Urothelium cell line (cell line): Measurements from ENCODE around the gene XPR1.
"Not testable (repeated sequence)": the region's sequence is repeated elsewhere in the genome, so short reads cannot be mapped to it uniquely, and the experiment has no call there.

Experiments
- DNase-seq: peaks from one replicate; pipeline ENCODE4 v3.0.0; 2011; ENCODE audit warnings: low spot score, mixed read lengths
- FAIRE-seq: peaks from 2 replicates; lab custom pipeline; 2011; peaks lifted over from hg19 to GRCh38; lab: Jason Lieb, UNC

Gene XPR1

DNA sequence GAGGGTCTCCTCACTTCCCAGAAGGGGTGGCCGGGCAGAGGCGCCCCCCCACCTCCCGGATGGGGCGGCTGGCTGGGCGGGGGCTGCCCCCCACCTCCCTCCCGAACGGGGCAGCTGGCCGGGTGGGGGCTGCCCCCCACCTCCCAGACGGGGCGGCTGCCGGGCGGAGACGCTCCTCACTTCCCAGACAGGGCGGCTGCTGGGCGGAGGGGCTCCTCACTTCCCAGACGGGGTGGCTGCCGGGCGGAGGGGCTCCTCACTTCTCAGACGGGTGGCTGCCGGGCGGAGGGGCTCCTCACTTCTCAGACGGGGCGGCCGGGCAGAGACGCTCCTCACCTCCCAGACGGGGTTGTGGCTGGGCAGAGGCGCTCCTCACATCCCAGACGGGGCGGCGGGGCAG is 78.9 kb downstream of the XPR1 start:
- DNase-seq, FAIRE-seq: not testable (repeated sequence)

DNA sequence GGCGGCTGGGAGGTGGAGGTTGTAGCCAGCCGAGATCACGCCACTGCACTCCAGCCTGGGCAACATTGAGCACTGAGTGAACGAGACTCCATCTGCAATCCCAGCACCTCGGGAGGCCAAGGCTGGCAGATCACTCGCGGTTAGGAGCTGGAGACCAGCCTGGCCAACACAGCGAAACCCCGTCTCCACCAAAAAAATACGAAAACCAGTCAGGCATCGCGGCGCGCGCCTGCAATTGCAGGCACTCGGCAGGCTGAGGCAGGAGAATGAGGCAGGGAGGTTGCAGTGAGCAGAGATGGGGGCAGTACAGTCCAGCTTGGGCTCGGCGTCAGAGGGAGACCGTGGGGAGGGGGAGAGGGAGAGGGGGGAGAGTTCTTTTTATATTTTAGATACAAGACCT is 79.4 kb downstream of the XPR1 start:
- DNase-seq, FAIRE-seq: not testable (repeated sequence)

DNA sequence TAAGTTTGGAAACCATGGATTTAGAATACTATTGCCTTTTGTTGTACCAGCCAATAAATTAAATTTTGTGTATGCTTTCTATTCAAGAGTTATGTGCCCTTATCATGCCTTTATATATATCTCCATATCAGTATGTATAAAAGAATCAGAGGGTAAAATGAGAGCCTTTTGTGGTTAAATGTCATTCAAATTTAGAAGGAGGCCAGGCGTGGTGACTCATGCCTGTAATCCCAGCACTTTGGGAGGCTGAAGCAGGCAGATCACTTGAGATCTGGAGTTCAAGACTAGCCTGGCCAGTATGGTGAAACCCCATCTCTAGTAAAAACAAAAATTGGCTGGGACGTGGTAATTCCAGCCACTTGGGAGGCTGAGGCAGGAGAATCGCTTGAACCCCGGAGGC is 88.9 kb downstream of the XPR1 start:
- no peak for FAIRE-seq
- DNase-seq: no peak

DNA sequence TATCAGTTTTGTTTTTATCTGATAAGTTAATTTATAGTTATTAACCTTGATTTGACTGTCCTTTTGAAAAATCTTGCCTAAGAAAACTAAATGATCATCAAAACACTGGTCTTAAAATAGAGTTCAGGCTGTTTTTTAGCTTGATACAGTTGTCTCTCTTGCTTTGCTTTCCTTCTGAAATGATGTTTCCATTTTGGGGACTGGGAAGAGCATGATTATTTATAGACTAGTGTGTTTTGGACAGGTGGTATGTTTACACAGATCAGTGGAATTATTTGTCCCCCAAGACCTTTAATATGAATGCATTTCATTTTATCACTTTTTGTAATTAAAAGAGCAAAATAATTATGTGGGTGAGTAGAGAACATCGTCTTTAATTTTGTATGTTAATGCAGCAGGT is 90.8 kb downstream of the XPR1 start:
- FAIRE-seq (no peak), DNase-seq (no peak)

DNA sequence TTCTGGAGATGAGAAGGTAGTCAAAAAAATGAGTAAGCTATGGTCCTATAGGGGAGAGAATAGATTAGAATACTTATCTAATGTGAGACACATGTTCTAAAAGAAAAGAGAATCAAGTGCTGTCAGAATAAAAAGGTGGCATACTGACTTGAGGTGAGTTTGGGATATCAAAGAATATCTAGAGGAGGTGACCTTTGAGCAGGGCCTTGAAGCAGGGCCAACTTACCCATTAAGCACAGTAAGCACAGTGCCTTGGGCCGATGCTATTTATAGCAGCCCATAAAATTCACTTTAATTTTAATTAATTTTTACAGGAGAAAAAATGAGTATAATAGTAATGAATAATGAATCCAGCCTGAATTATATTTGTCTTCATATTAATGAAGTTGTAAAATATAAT is 92.2 kb downstream of the XPR1 start:
- DNase-seq (no peak), FAIRE-seq (no peak)

DNA sequence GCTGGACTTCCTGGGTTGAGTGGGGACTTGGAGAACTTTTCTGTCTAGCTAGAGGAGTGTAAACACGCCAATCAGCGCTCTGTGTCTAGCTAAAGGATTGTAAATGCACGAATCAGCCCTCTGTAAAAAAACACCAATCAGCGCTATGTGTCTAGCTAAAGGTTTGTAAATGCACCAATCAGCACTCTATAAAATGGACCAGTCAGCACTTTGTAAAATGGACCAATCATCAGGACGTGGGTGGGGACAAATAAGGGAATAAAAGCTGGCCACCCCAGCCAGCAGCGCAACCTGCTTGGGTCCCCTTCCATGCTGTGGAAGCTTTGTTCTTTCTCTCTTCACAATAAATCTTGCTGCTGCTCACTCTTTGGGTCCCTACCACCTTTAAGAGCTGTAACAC is 94.2 kb downstream of the XPR1 start:
- FAIRE-seq, DNase-seq: not testable (repeated sequence)

DNA sequence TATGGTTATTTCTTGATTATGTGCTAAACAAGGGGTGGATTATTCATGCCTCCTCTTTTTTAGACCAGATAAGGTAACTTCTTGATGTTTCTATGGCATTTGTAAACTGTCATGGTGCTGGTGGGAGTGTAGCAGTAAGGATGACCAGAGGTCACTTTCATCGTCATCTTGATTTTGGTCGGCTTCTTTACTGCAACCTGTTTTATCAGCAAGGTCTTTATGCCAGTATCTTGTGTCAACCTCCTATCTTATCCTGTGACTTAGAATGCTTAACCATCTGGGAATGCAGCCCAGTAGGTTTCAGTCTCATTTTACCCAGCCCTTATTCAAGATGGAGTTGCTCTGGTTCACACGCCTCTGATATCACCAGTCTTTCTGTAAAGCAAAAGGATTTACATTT is 95.9 kb downstream of the XPR1 start:
- FAIRE-seq, DNase-seq: not testable (repeated sequence)

DNA sequence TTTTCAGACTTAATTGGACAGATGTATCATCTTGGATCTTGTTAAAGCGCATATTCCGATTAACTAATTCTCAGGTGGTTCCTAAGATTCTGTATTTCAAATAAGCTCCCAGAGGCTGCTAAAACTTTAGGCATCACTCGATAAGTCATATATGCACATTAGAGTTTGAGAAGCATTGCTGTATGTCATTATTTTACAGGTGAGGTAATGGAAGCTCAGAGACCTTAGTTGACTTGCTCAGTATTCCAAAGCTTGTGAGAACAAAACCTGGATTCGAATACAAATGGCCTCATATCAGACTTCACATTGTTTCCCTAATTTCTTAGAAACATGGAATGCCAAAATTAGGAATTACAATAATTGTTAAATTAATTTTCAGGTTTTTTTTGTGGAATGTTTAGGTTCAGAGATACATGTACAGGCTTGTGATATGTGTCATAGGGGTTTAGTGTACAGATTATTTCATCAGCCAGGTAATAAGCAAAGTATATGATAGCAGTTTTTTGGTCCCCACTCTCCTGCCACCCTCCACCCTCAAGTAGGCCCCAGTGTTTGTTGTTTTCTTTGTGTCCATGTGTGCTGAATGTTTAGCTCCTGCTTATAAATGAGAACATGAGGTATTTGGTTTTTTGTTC is 96.8 kb downstream of the XPR1 start:
- no peak for FAIRE-seq
- no peak for DNase-seq

DNA sequence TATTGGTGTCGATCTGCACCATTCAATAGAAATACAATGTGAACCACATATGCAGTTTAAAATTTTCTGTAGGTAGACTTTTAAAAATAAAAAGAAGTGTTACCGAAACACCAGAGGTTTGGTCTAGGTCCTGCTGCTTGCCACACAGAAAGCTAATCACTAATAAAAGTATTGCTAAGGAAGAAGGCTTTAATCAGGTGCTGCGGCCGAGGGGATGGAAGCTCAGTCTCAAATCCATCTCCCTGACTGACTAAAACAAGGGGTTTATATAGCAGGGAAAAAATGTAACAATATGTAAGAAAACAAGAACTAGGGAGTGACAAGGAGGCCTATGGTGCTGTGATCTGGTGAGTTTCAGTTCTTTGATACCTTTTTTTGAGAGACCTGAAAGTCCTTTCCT is 99.3 kb downstream of the XPR1 start:
- no peak for DNase-seq
- FAIRE-seq: no peak

DNA sequence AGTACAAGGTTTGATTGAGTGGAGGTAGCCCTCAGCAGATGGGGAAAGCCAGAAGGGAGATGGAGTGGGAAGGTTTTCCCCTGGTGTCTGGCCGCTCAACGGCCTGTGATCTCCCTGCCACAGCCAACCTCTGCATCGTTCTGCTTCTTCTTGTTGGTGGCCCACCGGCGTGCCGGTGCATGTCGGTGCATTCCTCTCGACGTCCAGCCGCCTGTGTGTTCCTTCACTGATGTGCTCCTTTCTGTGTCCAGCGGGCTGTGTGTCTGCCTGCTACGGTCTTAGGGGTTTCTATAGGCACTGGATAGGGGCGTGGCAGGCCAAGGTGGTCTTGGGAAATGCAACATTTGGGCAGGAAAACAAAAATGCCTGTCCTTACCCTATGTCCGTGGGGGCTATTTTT is 101.0 kb downstream of the XPR1 start:
- FAIRE-seq (no peak), DNase-seq (no peak)

DNA sequence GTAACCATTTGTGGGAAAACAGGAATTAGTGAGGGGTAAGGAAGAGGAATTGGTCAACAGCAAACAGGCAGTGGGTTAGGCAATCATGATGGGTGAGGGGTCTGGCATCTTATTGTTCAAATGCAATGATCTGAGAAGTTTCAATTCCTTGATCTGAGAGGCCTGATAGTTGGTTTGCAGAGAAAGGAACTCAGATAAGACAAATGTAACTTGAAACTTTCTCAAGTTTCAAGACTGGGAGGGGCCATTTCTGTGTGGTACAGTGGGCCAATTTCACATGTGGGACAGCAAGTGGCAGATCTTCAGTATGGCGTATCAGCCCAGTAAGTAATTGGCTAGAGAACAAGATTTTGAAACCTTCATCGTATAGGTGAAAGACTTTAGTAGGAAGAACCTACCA is 102.5 kb downstream of the XPR1 start:
- FAIRE-seq (no peak), DNase-seq (no peak)

DNA sequence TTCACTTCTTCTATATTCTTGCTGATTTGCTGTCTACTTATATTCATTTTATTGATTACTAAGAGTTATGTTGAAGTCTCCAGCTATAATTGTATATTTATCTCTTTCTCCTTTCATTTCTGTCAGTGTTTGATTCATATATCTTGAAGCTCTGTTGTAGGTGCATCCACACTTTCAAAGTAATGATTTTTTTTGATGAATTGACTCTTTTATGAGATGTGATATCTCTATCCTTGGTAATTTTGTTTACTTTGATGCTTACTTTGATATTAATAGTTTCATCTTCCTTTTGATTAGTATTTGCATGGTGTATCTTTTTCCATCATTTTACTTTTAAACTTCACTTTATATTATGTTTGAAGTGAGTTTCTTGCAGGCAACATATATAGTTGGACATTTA is 110.8 kb downstream of the XPR1 start:
- no peak for DNase-seq
- no peak for FAIRE-seq

DNA sequence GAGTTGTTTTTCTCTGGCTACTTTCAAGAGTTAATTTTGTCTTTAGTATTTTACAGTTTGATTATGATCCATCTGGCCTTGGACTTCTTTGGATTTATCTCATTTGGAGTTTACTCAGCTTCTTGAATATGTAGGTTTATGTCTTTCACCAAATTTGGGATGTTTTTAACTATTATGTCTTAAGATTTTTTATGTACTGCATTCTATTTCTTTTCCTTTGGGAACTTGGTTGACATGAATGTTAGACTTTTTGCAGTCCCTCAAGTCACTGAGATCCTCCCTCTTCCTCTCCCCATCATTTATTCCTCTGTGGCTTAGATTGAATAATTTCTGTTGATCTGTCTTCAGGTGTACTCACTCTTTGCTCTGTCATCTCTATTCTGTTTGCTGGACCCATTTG is 112.0 kb downstream of the XPR1 start:
- no peak for FAIRE-seq
- DNase-seq: no peak

DNA sequence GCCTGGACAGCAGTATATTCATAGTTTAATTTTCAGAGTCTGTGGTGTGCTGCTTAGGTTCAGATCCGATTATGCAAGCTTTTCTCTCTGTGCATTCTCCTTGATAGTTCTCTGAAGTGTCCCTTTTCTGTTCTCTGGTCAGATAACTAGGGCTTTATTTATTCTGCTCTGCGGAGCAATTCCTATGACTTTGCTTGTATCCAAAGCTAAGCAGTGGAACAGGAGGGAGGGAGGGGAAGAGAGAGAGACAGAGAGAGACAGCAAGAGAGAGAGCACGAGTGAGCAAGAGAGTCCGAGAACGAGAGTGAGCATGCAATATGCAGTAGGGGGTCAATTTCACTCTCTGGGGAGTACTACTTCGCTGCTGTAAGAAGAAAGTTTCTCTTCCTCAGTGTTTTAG is 113.3 kb downstream of the XPR1 start:
- FAIRE-seq (no peak), DNase-seq (no peak)

DNA sequence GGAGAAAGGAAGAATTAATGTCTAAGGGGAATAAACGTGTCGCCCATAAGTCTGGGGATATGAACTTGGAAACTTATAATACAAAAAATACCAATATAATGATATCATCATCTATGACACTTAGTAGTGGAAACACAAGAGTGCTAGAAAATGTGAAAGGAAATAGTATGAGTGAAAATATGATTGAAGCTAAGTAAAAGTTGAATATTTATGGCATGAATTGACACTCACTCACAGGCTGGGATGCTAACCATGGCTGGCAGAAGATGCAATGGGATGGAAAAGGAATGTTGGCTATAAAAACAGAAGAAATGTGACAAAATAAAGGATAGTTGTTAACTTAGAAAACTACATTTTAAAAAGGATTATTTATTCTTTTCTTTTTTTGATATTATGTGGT is 120.1 kb downstream of the XPR1 start:
- DNase-seq: no peak
- no peak for FAIRE-seq

DNA sequence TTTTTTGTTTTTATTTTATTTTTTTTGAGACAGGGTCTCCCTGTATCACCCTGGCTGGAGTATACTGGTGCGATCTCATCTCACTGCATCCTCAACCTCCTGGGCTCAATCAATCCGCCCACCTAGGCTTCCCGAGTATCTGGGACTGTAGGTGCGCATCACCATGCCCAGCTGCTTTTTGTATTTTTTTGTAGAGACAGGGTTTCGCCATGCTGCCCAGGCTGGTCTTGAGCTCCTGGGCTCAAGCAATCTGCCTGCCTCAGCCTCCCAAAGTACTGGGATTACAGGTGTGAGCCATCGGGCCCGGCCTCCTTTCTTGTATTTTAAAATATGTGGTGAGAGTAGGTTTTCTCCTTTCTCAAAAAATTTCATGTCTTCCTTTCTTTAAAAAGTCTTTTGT is 122.6 kb downstream of the XPR1 start:
- DNase-seq: no peak
- FAIRE-seq: no peak

DNA sequence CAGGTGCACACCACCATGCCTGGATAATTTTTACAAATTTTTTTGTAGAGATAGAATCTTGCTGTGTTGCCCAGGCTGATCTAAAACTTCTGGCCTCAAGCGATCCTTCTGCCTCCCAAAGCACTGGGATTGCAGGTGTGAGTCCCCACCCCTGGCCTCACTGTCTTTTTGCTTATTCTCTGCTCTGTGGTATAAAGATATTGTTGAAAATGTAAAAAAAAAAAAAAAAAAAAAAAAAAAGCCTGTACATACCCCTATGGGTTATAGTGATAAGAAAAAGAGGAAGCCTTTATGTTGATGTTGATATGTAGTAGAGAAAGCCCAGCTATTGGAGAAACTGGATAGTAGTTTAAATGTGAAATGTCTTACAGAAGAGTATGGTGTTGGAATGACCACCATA is 125.8 kb downstream of the XPR1 start:
- no peak for DNase-seq
- no peak for FAIRE-seq

DNA sequence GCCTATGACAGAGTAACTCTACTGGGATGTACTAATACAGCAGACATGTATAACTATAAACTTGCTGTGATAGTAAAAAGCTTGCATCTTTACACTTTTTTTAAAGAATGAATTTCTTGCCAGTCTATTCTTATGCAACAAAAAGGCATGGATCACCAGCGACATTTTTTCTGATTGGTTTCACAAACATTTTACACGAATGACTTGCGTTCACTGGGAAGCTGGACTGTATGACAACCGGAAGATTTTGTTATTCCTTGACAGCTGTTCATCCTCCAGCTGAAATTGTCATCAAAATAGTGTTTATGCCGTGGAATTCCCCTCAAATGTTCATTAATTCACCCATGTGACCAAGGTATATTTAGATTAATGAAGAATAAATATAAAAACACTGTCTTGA is 131.0 kb downstream of the XPR1 start:
- DNase-seq: no peak
- no peak for FAIRE-seq

DNA sequence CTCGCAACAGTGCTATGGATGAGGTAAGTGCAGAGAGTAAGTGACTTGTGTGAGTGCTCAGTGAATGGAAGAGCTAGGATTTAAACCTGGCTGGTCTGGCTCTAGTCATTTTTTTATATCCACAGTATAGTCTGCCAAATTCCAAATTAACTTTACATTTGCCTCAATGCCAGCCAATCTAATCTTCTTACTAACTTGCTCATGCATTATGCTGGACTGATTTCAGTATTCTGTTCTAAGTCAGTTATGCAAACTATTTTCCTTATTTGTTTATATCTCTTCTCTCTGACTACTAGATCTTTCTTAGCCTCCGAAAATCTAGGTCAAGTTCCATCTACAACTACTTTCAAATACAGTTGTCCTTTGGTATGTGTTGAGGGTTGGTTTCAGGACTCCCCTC is 133.3 kb downstream of the XPR1 start:
- DNase-seq: no peak
- FAIRE-seq: no peak

DNA sequence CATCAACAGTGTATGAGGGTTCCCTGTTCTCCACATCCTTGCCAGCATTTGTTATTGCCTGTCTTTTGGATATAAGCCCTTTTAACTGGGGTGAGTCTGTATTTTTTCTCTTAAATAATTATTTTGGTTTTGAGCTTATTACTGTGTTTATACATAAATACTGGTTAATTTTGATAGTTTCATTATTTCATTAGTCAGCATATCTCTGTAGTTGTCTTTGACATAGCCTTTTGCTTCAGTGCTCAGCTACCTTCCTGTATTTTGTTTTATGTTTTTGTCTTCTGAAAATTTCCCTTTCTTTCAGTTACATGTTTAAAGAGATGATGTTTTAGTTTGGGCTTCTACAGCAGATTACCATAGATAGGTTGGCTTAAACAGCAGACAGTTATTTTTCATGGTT is 138.1 kb downstream of the XPR1 start:
- no peak for FAIRE-seq
- DNase-seq: no peak

DNA sequence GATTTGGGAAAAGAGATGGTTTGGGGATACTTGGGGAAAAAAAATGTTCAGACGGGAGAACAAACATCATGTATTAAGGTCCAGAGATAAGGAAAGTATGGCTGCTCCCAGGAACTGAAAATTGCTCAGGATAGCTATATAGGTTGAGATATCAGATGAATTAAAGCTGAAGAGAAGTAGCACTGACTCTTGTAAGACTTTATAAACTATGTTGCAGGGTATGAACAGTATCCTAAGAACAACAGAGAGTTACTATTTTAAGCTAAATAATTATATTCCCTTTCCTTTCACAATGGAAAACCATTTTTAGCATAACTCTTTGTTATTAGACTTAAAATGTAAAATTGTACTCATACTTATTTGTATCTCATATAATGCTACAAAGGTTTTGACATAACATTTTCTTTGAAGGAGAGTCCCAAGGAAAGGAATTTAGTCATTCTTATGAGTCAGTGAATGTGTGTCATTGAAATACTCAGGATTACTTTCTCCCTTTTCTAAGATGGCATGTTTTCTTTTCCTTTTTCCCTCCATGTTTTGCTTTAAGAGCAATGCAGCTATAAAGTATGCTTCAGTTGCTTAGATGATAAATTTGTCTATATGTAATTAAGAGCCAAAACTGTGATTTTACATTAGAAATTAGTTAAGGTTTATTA is 141.5 kb downstream of the XPR1 start:
- DNase-seq (peak; percentile 4), FAIRE-seq (no peak)

DNA sequence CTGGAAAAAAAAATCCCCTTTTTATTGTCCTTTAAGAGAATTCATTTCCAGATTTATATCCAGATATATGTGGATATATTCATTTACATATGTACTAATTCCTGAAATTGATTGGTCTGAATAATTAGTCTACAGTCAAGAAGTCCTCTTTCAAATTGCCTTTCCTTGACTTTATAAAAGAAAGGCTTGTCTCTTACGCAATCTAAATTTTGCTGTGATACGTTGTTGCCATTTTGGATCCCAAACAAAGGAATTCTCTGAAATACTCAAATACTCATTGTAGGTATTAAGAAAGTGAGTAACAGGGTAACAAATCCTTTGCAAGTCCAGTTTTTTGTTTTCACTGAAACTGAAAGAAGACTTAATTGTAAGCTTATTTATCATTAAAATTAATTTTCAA is 144.0 kb downstream of the XPR1 start:
- no peak for FAIRE-seq
- no peak for DNase-seq
